HG03460 (cell line): Measurements from ENCODE around the gene ARMCX4.
"Not testable (repeated sequence)": the region's sequence is repeated elsewhere in the genome, so short reads cannot be mapped to it uniquely, and the experiment has no call there.

Source experiments
- ATAC-seq: cut with Tn5 transposase; IDR thresholded peaks from one replicate; pipeline ENCODE4 v1.9.1; 2021; ENCODE audit not compliant: unreplicated experiment

ARMCX4 gene

GRCh38 chrX:101485212-101485949, at the start of gene ARMCX4:
Gene ARMCX4, plus strand, starts transcription at chrX:101485456. Its CDS starts 3,134 bp downstream, at chrX:101488590.
- no peak for ATAC-seq

- no peak for ATAC-seq
Observed at GRCh38 chrX:101442085-101442484, 43.2 kb upstream of the ARMCX4 start.

- ATAC-seq = no peak
Observed at GRCh38 chrX:101449279-101449678, 36.0 kb upstream of the ARMCX4 start.

- no peak for ATAC-seq
Observed at GRCh38 chrX:101450085-101450484, 35.2 kb upstream of the ARMCX4 start.

GRCh38 chrX:101450961-101451360, 34.3 kb upstream of the ARMCX4 start:
- ATAC-seq = no peak

GRCh38 chrX:101452056-101452455, 33.2 kb upstream of the ARMCX4 start:
- ATAC-seq = no peak

- no peak for ATAC-seq
Observed at GRCh38 chrX:101460669-101461068, 24.6 kb upstream of the ARMCX4 start.

GRCh38 chrX:101462892-101463291, 22.4 kb upstream of the ARMCX4 start:
- ATAC-seq = no peak

- ATAC-seq = no peak
Observed at GRCh38 chrX:101478366-101478765, 6.9 kb upstream of the ARMCX4 start.

- ATAC-seq = no peak
Observed at GRCh38 chrX:101482296-101482695, 3.0 kb upstream of the ARMCX4 start.

- ATAC-seq = no peak
Observed at GRCh38 chrX:101483705-101484104, 1.6 kb upstream of the ARMCX4 start.

GRCh38 chrX:101484135-101484534, 1.1 kb upstream of the ARMCX4 start:
- ATAC-seq = no peak

GRCh38 chrX:101488796-101489195, 3.5 kb downstream of the ARMCX4 start:
- ATAC-seq = no peak

GRCh38 chrX:101491943-101492342, 6.7 kb downstream of the ARMCX4 start:
- no peak for ATAC-seq

- ATAC-seq = no peak
Observed at GRCh38 chrX:101493225-101493624, 8.0 kb downstream of the ARMCX4 start.

- ATAC-seq = not testable (repeated sequence)
Observed at GRCh38 chrX:101502929-101503328, 17.7 kb downstream of the ARMCX4 start.

GRCh38 chrX:101507372-101507771, 22.1 kb downstream of the ARMCX4 start:
- ATAC-seq = no peak

- no peak for ATAC-seq
Observed at GRCh38 chrX:101507986-101508385, 22.7 kb downstream of the ARMCX4 start.

GRCh38 chrX:101530944-101531343, 45.7 kb downstream of the ARMCX4 start:
- ATAC-seq = no peak
